ENCODE measurements around the gene RBM4. TPM values are rescaled to one million over a fixed set of nuclear protein-coding genes. Genes with fewer than 3 reads are reported as not detected.

RBM4 gene
- total RNA-seq, 1 donor from 2014 or later, result 105 TPM

DNA sequence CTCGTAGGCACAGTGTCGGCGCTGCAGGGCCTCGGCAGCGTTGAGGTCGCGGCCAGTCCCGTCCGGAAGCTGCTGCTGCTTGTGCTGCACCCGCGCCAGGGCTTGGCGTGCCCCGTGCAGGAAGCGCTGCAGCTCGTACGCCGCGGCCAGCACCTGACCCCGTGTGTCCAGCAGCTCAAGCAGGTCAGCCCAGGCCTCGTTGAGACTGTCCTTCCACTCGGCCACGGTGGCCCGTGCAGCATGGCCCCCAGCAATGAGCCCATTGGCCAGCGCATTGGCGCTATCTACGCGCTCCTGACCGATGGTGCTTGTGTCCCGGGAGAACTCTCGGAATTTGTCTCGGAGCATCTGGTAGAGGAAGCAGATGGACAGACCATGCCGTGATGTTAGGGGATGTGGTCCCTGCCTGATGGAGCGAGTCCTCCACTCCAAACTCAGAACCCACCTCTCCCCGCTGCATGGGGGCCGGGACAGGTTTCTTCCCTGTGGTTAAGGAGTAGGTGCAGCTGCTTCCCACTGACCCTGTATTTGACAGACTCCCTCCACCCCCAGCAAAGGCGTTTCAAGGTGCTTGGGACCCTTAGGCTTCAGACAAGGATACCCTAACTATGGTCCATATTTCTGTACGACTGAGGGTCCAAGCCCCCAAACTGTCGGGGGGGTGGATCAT, 52.9 kb downstream of the RBM4 start:
- TF ChIP-seq, protein P1, sequence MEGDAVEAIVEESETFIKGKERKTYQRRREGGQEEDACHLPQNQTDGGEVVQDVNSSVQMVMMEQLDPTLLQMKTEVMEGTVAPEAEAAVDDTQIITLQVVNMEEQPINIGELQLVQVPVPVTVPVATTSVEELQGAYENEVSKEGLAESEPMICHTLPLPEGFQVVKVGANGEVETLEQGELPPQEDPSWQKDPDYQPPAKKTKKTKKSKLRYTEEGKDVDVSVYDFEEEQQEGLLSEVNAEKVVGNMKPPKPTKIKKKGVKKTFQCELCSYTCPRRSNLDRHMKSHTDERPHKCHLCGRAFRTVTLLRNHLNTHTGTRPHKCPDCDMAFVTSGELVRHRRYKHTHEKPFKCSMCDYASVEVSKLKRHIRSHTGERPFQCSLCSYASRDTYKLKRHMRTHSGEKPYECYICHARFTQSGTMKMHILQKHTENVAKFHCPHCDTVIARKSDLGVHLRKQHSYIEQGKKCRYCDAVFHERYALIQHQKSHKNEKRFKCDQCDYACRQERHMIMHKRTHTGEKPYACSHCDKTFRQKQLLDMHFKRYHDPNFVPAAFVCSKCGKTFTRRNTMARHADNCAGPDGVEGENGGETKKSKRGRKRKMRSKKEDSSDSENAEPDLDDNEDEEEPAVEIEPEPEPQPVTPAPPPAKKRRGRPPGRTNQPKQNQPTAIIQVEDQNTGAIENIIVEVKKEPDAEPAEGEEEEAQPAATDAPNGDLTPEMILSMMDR (conservative IDR thresholded peaks at IDR 0.05; ENCODE audit: low read depth, low read length), result no peak
- no peak for DNase-seq (ENCODE audit: low read depth)

DNA sequence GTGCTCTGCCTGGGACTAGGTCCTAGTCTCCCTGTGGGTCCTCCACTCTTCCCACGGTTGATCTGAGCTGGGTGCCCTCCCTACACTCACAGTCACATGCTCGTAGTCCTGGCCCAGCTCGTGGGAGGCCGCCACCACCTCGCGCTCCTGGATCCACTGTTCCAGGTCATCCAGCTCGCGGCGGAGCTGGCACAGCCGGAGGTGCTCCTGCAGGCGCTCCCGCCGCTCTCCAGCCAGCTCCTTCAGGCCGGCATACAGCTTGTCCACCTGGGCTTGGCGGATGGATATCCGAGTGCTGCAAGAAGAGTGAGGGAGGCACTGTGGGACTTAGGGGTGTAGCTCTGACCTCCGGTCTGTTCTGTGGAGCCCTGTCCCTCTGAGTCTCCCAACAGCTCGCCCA, 53.9 kb downstream of the RBM4 start:
- TF ChIP-seq, protein P1 (conservative IDR thresholded peaks at IDR 0.05; ENCODE audit: low read depth, low read length), result no peak
- no peak overlapping the region for H3K4me3 ChIP-seq (ENCODE audit: low read depth, low read length)

More for the DNA sequence above, 52.9 kb downstream of the RBM4 start:
- H3K4me3 ChIP-seq (ENCODE audit: low read depth, low read length), result no peak overlapping the region

GRCh38 chr11:66692871-66693331, 54.4 kb downstream of the RBM4 start:
- no peak overlapping the region for H3K4me3 ChIP-seq (ENCODE audit: low read depth, low read length)
- TF ChIP-seq, protein P1 (conservative IDR thresholded peaks at IDR 0.05; ENCODE audit: low read depth, low read length), result no peak
- no peak for DNase-seq (ENCODE audit: low read depth)

More for the DNA sequence above, 53.9 kb downstream of the RBM4 start:
- DNase-seq (ENCODE audit: low read depth), result no peak

DNA sequence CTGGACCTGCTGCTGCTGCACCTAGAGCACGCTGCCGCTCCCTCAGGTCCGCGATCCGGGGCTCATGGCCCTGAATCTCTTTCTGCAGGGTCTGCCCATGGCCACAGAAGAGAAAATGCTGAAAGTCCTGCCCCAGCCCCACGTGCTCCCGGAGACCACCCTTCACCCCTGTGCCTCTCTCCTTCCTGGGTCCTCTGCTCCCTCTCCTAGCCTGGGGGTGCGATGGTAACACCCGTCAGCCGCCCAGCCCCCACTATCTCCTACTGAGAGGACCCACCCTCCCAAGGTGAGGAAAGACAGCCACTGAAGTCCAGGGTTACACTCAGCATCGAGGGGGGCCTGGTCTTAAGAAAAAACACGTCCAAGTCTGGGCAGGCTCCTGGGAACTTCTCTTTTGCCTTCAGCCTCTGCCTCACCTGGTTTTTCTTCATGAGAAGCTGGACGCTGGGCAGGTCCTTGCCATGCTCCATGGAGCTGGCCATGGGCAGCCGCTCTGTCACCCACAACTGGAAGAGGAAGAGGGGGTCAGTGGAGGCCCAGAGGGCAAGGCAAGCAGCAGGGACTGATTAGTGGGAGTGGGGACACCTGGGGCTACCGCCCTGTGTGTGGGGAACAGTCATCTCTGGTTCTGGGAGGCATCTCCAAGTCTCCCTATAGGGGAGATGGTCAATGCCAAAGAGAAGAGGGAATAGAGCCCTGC, 55.0 kb downstream of the RBM4 start:
- no peak overlapping the region for H3K4me3 ChIP-seq (ENCODE audit: low read depth, low read length)
- DNase-seq (ENCODE audit: low read depth), result no peak
- TF ChIP-seq, protein P1 (conservative IDR thresholded peaks at IDR 0.05; ENCODE audit: low read depth, low read length), result no peak

DNA sequence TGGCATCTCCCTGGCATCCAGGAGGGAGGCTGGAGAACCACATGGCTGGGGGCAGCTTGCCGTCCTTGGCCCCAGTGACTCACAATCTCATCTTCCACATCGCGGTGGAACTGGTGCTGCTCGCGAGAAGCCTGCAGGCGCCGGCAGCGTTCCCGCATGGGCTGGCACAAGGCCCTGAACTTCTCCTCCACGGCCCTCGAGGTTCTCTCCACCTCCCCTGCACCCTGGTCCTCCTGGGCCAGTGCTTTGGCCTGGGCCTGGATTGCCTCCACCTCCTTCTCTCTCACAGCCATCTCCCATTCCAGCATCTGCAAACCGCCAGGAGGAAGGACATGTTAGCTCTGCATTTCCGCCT, 55.5 kb downstream of the RBM4 start:
- TF ChIP-seq, protein P1 (conservative IDR thresholded peaks at IDR 0.05; ENCODE audit: low read depth, low read length), result no peak
- no peak for DNase-seq (ENCODE audit: low read depth)

DNA sequence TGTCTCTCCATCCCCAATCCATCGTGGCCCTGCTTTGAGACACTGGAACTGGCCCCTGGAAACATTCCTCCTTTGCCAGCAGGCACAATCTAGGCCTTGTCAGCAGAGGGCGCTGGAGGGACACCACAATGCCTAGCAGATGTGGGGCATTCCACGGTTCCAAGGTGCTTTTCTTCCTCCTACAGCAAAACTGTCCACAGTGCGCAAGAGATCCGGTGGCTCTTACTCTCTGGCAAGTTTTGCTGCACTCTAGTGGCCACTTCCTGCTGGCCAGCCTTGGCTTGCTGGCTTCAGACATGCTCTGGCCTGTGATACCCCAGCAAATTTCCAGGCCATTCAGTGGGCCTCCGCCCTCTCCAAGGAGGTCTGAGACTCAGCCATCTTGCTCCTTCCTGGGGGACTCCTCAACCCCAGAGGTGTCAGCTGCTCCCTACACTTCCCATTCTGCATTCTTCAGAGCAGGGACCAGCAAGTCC, 56.3 kb downstream of the RBM4 start:
- H3K4me3 ChIP-seq (ENCODE audit: low read depth, low read length), result no peak overlapping the region
- TF ChIP-seq, protein P1 (conservative IDR thresholded peaks at IDR 0.05; ENCODE audit: low read depth, low read length), result peak; percentile 100
- peak; percentile 88 for DNase-seq (ENCODE audit: low read depth)

More for the DNA sequence above, 55.5 kb downstream of the RBM4 start:
- no peak overlapping the region for H3K4me3 ChIP-seq (ENCODE audit: low read depth, low read length)

Other genes with a start within 250 kb of the RBM4 start
- not detected in 2 replicates for gene NPAS4, start 217.7 kb upstream of the RBM4 start, total RNA-seq
- gene MRPL11, start 199.9 kb upstream of the RBM4 start, total RNA-seq, result 85.3 TPM in 2 replicates
- 3.5 and 3.6 TPM in 2 replicates for gene PELI3, start 171.8 kb upstream of the RBM4 start, total RNA-seq
- gene DPP3, start 158.3 kb upstream of the RBM4 start, total RNA-seq, result 88.8 and 106 TPM in 2 replicates
- 20.0 and 43.6 TPM in 2 replicates for gene BBS1, start 128.1 kb upstream of the RBM4 start, total RNA-seq
- gene ZDHHC24, start 92.7 kb upstream of the RBM4 start, total RNA-seq, result 15.0 and 17.8 TPM in 2 replicates
- gene ACTN3, start 91.8 kb upstream of the RBM4 start, total RNA-seq, result not detected in 2 replicates
- 6.7 and 15.2 TPM in 2 replicates for gene CTSF, start 70.1 kb upstream of the RBM4 start, total RNA-seq
- gene CCDC87, start 45.6 kb upstream of the RBM4 start, total RNA-seq, result 0.14 and 0.52 TPM in 2 replicates
- 19.4 and 22.1 TPM in 2 replicates for gene CCS, start 45.5 kb upstream of the RBM4 start, total RNA-seq
- gene RBM14, start 22.1 kb upstream of the RBM4 start, total RNA-seq, result 40.4 and 73.7 TPM in 2 replicates
- gene RBM4B, start 39.2 kb downstream of the RBM4 start, total RNA-seq, result 4.0 and 17.3 TPM in 2 replicates
- 63.9 and 78.9 TPM in 2 replicates for gene SPTBN2, start 90.5 kb downstream of the RBM4 start, total RNA-seq
- gene RCE1, start 204.7 kb downstream of the RBM4 start, total RNA-seq, result 41.7 and 42.9 TPM in 2 replicates
- 37.9 and 50.5 TPM in 2 replicates for gene LRFN4, start 218.4 kb downstream of the RBM4 start, total RNA-seq